HG02870 (cell line): ENCODE results near the gene COL13A1.

Source experiments
- ATAC-seq: cut with Tn5 transposase; IDR thresholded peaks from one replicate; pipeline ENCODE4 v1.9.1; 2021; ENCODE audit warnings: mild to moderate bottlenecking, moderate library complexity; ENCODE audit not compliant: unreplicated experiment

Gene COL13A1

DNA sequence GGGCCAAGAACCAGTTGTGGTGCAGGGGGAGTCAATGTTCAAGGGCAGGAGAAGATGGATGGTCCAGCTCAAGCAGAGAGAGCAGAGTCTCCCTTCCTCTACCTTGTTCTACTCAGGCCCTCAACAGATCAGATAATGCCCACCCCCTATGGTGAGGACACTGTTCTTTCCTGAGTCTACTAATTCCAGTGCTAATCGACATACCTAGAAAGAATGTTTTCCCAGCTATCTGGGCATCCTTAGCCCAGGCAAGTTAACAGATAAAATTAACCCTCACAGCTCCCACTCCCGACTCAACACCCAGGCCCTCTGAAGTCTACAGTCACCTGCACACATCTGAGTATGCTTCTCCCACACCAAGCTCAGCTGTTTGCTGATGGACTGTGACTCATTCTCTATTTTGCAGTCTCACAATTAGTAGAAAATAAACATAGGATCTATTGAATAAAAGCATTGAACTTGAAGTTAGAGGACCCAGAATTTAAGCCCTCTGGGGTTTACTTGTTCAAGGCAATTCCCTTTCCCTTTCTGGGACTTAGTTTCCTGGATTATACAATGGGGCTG, 17.1 kb downstream of the COL13A1 start:
- ATAC-seq = no peak

DNA sequence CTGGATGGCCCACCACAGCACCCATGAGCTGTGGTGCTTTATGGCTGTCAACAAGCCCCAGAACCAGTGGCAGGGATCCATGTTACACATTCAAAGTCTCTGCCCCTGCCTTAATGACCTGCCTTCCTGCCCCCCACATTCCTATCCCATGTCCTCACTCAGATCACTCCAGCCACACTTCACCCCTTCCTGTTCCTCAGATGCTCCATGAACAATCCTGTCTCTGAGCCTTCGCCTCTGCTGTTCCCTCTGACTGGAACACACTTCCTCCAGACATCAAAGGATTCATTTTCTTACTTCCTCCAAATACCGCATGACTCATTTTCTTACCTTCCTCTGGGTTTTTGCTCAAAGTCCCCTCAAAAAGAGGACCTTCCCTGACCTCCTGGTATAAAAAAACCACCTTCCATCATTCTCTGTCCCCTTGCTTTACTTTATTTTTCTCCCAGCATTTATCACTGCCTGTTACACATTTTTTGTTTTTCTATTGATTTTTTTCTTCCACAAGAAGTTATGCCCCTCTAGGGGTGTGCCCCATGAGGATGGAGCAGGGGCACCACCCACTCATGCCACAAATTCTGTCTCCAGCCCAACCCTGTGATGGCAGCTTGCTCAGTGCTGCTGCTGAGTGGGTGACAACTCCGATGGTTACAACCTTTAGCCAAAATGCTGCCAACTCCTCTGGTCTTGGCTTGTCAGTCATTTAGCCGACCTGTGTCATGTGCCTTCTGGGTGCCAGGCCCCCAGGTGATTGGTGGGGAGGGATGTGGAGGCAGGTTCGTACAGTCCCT, 18.2 kb downstream of the COL13A1 start:
- no peak for ATAC-seq

DNA sequence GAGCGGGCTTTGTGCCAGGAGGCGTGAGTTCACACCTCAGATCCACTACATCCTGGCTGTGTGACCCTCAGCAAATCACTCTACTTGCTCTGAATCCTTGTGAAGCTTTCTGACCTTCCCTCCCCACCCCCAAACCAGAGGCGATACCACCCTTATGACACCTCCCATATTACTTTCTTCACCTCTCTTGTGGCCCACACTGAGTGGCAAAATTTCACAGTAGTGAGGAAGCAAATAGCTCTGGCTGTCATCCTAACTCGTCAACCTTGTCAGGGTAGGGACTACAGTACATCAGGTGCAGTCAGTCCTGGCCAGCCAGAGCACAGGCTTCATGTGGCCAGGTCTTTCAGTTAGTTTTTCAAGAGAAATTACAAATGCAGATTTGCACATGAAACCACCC, 19.1 kb downstream of the COL13A1 start:
- ATAC-seq = no peak

DNA sequence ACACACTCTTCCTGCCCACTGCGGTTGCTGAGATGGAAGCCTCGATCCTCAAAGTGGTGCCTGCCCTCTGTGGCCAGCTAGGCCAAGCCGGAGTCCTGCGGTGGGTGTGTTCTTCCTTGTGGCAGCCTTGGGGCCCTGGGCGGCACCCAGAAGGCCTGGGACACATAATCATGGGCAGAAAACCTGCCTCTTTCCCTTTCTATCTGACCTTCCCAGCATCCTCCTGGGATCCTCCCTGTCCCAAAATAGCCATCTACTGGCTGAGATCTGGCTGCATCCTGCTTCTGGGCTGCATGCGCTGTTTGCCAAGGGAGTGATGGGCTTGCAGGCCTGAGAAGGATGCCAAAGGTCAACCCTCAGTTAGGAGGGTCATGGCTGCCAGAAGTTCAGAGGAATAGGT, 23.9 kb downstream of the COL13A1 start:
- no peak for ATAC-seq

DNA sequence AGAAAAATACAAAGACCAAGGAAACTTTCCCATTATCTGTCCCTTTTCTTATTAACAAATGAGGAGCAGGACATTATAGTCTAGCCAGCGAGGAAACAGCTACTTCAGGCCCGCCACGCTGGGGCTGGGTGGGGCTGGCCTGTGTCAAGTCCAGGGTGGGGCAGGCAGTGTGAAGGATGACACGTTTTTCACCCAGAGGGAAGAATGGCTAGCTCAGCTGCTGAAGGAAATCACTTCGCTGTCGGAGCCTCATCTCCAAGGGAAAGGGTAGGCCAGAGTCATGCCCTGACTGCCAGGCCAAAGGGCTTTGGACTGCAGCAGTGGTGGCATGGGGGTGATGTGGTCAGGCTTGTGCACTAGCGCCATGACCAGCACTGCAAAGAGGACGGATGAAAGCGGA, 24.4 kb downstream of the COL13A1 start:
- ATAC-seq = no peak

DNA sequence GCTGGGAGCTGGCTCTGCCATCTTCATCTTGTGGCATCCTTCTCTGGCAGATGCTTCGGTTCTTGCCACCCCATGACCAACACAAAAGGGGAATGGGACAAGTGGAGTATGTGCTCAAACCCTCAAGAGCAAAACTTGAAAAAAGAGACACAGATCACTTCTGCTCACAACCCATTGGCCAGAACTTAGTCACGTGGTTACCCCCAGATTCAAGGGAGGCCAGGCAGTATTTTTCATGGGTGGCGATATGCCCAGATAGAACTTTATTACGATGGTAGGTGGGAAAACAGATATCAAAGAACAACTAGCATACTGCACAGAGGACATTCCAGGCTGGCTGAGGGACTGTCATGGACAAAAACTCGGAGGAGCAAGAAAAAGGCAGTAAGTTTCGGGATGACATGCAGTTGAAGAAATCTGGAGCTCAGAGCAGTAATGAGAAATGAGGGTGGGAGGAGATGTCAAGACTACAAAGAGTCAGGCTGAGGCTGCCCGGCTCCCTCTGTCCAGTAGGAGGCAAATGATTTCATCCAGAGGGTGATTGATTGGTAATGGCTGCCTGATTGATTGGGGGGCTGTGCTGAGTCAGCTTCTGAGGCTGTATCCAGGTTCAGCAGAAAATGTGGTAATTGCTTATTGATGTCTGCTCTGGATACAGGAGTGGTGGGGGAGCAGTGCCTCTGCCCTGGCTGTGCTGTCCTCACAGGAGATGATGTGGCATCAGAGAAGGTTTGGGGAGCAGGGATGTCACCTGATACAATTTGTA, 25.3 kb downstream of the COL13A1 start:
- no peak for ATAC-seq

DNA sequence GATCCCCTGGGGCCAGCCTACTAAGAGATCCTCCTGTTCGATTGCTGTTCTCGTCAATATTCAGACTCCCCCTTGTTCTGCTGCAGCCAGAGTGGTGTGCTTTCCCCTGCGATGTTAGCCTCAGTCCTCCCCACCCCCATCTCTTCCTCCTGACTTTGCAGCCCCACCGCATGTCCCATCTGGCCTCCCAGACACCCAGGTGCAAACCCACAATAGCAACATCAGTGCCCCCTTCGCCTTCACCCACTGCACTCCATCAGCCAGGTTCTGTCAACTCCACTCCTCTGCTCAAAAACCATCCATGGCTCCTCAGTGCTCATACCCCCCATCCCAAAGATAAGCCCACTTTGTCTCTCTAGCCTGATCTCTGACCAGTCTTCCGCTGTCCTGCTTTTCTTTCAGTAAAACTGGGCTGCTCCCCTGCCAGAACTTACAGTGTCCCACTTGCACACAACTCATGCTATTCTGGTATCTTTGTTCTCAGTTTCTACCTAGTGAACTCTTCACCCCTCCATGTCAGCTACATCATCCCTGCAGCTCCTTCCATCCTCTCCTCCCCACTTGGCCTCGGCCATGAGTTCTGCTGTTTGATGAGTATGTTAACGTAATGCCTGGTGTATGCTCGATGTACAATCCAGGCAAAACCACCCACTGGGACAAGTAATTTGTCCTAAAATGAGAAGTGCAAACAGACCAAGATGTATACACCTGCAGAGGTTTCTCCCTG, 26.6 kb downstream of the COL13A1 start:
- no peak for ATAC-seq

DNA sequence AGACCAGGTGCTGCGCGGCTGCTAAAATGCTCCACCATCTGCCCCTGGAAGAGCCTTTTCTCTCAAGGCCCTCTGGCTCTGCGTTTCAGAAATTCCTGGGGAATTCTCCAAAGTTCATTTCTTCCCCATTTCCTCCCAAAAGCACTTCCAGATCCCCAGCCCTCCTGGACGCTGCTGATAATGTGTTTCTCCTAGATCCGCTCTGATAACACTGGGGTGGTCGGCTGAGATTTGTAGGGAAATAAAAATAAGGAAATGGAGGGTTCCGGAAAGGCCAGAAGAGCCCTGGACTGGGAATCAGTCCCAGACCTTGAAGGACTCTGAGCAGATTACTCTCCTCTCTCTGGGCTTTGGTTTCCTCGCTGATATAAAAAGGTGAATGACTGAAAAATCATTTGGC, 28.1 kb downstream of the COL13A1 start:
- ATAC-seq = no peak

DNA sequence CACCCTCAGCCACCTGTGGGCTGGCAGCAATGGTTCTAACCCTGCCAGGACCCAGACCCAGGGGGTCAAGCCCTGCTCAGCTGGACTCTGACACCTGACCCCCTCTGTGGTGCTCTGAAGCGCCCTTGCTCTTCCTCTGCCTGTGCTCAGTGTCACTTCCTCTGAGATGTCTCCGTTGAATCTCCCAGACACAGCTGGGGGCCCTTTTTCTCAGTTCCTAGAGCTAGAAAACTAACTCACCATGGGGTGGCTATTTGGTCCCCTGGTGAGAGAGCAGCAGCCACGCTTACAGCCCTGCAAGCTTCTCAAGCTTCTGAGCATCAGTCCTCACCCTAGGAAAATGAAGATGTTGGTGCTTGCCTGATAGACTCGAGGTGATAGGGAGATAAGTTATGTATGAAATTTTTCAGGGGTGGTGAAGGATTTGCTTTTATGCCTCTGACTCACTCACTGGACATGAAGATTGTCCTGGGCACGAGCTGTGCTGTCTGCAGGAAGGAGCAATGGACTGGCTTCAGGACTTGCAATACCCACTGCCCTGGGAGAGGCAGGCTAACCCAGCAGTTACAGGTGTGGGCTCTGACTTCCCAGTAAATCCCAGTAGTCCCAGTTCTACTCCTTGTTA, 29.6 kb downstream of the COL13A1 start:
- no peak for ATAC-seq

DNA sequence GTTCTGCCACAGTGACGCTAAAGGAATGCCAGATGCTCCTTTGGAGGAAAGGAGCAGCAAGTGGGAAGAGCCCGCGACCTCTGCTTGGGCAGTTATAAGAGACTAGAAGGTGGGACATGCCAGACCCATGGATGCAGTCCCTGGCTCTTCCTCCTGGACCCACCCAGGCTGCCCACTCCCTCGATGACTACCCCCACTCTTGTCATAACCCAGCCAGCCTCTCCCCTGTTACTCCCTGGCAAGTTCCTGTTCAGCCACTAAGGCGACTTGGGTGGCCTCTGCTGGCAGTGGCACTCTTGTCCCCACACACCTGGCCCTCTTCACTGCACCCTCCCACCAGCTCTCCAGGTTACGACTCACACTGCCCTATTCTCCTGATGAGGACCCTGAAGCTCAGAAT, 33.5 kb downstream of the COL13A1 start:
- no peak for ATAC-seq

DNA sequence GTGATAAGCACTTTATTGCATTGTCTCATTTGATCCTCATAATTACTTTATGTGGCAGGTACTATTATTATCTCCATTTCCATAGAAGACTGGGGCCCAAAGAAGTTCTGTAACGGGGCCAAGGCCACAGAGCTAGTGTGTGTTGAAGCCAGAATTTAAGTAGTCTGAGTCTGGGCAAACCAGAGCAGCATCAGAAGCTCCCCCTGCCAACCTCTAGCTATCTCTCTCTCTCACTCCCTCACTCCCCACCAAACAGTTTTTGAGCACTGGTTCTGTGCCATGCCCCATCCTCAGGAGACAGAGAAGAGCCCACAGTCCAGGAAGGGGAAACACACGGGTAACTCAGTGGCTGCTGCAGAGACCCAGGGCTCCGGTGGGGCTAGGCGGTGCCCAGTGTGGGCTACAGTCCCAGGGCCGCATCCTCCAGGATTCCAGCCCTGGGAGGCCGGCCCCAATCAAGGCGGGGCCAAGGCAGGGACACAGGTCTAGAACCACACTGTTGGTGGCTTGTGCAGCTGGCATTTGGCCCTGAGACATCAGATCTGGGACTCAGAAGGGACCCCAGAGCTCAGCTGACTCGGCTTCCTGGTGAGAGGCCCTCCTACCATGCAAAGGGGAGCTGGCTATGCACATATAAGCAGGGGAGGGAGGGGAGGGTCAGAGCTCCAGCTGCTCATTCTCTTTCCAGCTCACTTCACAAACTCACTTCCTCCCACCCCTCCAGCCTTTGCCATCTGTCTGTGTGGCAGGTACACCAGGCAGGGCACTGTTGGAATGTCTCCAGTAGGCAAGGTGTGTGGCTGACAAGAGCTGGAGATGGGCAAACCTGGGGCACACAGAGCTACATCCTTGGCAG, 34.4 kb downstream of the COL13A1 start:
- ATAC-seq = no peak

DNA sequence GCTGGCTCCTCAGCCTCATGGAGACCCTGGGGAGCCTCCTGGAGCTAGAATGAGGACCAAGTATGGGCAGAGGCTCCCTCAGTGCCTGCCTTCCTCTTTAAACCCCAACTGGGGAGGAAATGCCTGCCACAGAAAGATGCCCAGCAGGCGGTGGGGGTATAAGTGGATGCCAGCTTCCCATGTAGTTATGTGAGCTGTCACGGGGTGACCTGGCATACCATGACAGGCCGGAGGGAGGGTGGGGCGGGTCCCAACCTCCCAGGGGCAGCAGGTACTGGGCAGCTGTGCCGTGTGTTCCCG, 35.0 kb downstream of the COL13A1 start:
- no peak for ATAC-seq

DNA sequence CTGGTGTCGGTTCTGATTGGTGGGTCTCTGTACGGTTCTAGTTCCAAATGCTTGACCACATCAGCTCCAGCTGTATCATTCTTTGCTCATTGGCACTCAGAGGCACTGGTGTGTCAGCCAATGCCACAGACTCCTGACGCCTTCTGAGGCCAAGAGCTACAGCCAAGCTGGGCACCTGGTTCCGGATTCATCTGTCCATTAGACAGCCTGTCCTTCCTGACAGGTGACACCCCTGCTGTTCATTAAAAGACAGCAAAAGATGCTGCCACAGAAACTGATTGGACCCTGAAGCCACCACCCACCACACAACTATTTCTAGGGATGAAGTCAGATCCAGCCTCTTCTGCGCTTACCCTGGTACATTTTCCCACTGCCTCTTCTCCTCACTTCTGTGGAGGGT, 35.6 kb downstream of the COL13A1 start:
- no peak for ATAC-seq

DNA sequence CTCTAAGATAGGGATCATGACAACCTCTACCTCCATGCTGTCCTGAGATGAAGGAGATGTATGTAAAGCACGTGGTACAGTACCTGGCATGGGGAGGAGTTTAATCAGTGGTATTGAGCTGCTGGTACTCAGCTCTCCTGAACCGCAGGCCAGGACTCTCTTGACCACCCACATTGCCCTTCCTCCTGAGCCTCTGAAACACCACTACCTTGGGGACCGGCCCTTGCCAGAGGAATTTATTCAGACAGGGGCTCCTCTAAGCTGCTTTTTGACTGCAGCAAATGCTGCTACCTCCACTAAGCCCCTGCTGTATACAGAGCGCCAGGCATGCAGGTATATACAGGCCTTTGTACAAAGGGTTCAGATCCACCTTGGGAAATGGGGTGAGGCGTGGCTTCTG, 36.7 kb downstream of the COL13A1 start:
- no peak for ATAC-seq

DNA sequence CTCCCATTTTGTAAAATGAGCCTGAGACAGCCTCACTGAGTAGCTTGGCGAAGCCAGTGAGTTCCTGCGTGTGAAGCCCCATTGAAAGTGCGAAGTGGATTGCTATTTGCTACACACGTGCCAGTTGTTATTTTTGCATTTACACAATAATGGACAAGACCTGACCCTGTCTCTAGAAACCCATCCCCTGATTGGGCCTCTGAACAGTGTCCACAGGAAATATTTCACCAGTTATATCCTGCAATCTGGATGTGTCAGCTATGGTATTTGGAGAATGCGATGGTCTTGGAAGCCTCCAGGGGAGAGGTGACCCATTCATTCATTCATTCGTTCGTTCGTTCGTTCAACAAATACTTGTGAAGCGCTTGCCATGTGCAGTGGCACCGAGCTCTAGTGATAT, 37.1 kb downstream of the COL13A1 start:
- ATAC-seq = no peak

DNA sequence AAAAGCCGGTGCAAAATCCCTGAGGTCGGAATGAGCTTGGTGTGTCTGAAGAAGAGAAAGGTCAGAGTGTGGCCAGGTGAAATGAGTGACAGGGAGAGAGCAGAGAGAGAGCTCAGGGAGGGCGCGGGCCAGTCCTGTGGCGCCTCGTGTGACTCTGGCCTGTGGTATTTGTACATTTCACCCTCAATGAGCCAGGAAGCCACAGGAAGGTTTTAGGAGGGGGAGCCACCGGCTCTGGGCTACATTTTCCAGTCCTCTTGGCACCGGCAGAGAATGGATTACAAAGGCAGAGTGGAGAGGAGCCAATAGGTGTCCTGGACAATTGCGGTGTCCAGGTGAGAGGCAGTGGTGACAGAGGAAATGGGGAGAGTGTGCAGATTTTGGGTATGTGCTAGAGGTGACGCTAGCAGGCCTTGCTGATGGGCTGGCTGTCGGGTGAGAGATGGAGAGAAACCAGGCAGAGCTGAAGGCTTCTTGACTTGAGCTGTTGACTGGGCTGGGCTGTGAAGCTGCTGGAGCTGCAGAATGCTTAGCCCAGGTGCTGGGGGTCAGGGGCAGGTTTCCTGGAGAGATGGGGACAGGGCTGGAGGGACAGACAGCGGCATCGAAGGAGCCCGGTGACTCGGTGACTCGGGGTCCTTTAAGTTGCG, 38.1 kb downstream of the COL13A1 start:
- ATAC-seq = no peak

DNA sequence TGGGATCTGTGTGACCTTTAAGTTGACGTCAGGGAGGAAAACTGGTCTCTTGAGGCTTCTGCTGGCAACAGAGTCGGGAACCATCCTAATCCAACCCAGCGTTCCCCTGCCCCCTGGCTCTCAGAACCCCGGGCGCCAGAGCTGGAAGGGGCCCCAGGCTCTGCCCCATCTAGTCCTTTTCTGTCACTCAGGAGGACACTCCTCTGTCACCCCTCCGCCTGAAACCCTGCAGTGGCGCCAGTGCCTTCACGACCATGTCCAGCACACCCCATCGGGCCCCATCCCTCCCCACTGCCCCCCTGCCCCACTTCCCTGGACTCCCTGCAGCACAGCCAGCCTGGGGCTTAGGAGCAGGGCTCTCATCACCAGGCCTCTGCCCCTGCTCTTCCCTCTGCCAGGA, 39.1 kb downstream of the COL13A1 start:
- ATAC-seq = no peak

DNA sequence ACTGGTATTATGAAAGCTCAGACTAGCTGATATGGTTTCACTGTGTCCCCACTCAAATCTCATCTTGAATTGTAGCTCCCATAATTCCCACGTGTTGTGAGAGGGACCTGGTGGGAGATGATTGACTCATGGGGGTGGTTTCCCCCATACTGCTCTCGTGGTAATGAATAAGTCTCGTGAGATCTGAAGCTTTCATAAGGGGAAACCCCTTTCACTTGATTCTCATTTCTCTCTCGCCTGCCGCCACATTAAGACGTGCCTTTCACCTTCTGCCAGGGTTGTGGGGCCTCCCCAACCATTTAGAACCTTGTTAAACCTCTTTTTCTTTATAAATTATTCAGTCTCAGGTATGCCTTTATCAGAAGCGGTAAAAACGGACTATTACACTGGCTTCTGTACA, 40.3 kb downstream of the COL13A1 start:
- no peak for ATAC-seq

DNA sequence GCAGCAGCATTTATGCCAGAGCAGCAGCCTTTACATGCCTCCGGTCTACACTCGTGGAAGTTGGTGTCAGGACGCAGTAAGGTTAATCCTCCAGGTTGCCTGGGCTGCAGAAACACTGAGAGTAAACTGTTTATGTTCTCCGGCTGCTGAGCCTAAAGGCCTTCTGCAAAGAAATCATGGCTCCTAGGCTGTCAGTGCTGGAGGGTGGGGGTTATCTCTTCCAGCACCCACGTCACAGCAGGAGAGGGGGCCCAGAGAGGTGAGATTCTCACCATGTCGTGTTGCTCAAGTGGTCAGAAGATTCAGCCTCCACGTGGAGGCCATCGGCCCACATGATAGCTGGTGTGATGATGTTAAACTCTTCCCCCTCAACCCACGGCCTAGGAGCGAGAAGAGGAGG, 41.2 kb downstream of the COL13A1 start:
- ATAC-seq = no peak

DNA sequence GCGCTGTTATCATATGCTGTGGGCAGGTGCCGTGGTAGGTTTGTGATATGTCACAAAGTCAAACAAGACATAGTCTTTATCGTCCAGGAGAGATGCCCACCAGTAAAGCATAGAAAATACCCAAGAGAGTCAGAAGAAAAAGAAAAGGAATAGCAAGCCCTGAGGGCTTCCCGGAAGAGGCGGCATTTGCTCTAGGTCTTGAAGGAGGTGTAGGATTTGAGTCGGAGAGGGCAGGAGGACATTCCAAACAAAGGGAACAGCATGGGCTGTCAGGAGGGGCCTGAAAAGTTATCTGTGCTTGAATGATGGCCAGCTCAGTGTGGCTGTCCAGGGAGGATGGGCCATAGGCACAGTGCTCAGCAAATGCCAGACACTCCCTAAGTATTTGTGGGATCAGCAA, 42.2 kb downstream of the COL13A1 start:
- ATAC-seq = no peak
